NCI-H2107 treated with DMSO at 0.1 percent for 48 hours (cell line): ENCODE data around the gene ARL6IP4.
"Not testable (repeated sequence)": the region's sequence is repeated elsewhere in the genome, so short reads cannot be mapped to it uniquely, and the experiment has no call there.

Experiments used
- DNase-seq: peaks from one replicate; lab custom pipeline; 2025; ENCODE audit not compliant: unreplicated experiment; lab: John Stamatoyannopoulos, UW

ARL6IP4 gene

GRCh38 chr12:122980183-122981035 is at the start of gene ARL6IP4:
Gene ARL6IP4 (plus strand): TSS chr12:122980681. CDS start chr12:122981140, 459 bp downstream.
- DNase-seq: no peak

GRCh38 chr12:122932207-122932606 is 48.3 kb upstream of the ARL6IP4 start:
- DNase-seq: no peak

GRCh38 chr12:122934722-122935121 is 45.8 kb upstream of the ARL6IP4 start:
- DNase-seq: no peak

DNA sequence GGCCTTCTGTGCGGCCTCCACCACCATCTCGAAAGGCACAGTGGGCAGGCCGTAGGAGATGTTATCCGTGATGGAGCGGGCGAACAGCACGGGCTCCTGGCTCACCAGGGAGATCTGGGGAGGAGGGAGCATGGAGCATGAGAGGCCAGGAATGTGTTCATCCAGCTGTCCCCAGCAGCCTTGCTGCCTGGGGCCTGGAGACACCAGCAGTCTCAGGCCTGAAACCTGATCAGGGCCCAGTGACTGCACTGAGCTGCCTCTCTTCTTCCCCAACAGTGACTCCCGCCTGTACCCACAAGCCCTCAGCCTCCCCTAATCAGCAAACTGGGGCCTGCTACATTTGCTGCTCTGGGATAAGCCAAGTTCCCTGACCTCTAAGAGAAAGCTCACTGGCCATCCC is 45.2 kb upstream of the ARL6IP4 start:
- DNase-seq: no peak

GRCh38 chr12:122937622-122938091 is 42.8 kb upstream of the ARL6IP4 start:
- DNase-seq: no peak

GRCh38 chr12:122939125-122939524 is 41.4 kb upstream of the ARL6IP4 start:
- DNase-seq: no peak

- DNase-seq: not testable (repeated sequence)
Observed at GRCh38 chr12:122941351-122941750, 39.1 kb upstream of the ARL6IP4 start.

- no peak for DNase-seq
Observed at GRCh38 chr12:122942637-122943036, 37.8 kb upstream of the ARL6IP4 start.

DNA sequence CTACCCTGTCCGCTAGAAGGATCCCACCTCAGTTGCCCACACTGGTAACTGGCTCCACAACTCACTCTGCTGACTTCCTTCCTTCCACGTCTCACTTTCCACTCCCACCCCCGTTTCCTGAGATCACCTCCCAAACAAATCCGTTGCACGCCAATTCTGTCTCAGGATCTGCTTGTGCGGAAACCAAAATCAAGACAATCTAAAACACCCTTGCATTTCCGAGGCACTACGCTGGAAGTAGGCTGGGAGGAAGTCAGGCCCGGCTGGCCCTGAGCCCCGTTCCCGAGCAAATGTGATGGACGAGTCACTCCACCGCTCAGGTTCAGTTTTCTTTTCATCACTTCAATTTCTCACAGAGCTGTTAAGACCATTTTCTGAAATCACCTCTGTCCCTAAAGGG is 37.3 kb upstream of the ARL6IP4 start:
- DNase-seq: no peak

- no peak for DNase-seq
Observed at GRCh38 chr12:122944605-122945592, 35.6 kb upstream of the ARL6IP4 start.

- DNase-seq: no peak
Observed at GRCh38 chr12:122946690-122947341, 33.7 kb upstream of the ARL6IP4 start.

- no peak for DNase-seq
Observed at GRCh38 chr12:122947352-122947792, 33.1 kb upstream of the ARL6IP4 start.

DNA sequence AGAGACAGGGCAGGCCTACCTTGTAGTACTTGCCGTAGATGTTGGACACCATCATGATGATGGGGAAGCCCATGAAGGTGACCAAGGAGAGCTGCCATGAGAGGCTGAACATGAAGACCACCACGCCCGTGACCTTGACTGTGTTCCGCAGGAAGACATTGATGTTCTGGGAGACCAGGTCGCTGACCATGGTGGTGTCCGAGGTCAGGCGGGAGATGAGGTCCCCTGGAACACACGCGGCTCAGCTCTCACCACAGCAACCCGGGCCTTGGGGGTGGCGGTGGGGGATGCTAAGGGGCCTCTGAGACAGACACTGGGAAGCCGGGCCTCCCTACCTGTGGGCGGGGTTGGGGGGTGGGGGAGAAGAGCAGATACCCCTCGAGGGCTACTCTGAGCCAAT is 31.9 kb upstream of the ARL6IP4 start:
- DNase-seq: no peak

- DNase-seq: no peak
Observed at GRCh38 chr12:122949405-122949804, 31.1 kb upstream of the ARL6IP4 start.

DNA sequence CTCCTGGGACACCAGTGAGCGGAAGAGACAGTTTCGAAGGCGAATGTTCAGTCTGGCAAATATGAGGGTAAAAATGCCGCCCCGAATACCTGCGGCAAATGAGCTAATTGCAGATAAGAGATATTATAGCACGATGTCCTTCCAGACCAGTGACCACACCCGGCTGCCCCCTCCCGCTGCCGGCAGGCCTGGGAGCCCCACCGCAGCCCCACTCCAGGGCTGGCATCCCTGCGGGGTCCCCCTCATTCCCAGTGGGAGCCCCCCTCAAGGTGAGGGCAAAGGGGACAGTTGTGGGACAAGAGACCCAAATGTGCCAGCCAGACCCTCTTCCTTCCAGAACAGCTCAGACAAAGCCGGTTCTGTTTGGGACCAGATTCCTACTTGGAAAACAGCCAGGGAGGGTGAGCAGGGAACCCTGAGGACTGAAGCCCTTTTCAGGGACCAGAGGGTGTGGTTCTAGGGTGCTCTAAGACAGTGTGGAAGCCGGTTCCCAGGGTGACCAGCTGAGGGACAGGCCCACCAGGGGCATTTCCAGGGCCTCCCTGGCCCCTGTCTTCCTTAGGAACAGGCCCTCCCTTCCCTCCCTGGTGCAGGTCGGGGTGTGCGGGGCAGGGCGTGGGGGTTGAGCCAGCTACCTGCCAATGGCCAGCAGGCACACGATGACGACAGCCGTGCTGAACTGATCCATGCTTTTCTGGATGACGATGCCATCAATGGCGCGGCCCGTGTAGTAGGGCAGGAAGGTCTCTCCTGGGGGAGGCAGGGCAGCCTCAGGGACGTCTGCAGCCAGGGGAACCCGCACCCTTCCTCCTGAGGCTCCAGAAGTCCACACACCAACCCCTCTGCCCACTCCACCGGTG is 30.4 kb upstream of the ARL6IP4 start:
- DNase-seq: no peak

DNA sequence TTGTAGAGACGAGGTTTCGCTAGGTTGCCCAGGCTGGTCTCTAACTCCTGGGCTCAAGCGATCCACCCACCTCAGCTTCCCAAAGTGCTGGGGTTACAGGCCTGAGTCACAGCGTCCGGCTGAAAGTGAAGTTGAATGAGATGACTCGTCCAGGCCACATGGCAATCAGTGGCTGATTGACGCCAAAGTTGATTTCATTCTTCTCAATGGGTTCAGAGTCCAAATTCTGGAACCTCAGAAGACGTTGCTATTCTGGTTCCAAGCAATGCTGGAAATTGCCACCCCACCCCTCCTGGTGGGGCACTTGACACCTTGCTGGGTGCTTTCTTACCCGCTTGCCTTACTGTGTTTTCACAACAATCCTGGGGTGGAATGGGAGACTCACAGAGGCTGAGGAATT is 29.1 kb upstream of the ARL6IP4 start:
- no peak for DNase-seq

GRCh38 chr12:122951979-122952892 is 28.2 kb upstream of the ARL6IP4 start:
- no peak for DNase-seq

- no peak for DNase-seq
Observed at GRCh38 chr12:122955156-122955555, 25.3 kb upstream of the ARL6IP4 start.

GRCh38 chr12:122956035-122956434 is 24.4 kb upstream of the ARL6IP4 start:
- no peak for DNase-seq
